Fibroblast of pulmonary artery (primary cell): Measurements from ENCODE around the gene ZNF415.

Source experiments
- DNase-seq: peaks from one replicate; pipeline ENCODE4 v3.0.0-alpha.2; 2010; ENCODE audit warnings: low read depth
- H3K4me3 ChIP-seq: replicated peaks from 2 replicates; pipeline ENCODE4 v1.5.1; 2011; ENCODE audit warnings: low read depth, mild to moderate bottlenecking, control low read depth, low read length, moderate library complexity
- CTCF ChIP-seq: IDR thresholded peaks from 2 replicates; pipeline ENCODE4 v1.5.1; 2011; ENCODE audit warnings: mild to moderate bottlenecking, control low read depth, low read length, inconsistent platforms; ENCODE audit errors: missing control alignments

ZNF415 gene

GRCh38 chr19:53132141-53132991 lies at the start of gene ZNF415:
Gene ZNF415 (minus strand): TSS chr19:53132910. CDS start chr19:53122676, 10,234 bp downstream.
- peak within 1 kb of the TSS; percentile 47 for H3K4me3 ChIP-seq
- peak; percentile 57 for DNase-seq
- TF ChIP-seq CTCF = no peak

- no peak for DNase-seq
- H3K4me3 ChIP-seq = no peak overlapping the region
- TF ChIP-seq CTCF = no peak
Measured at GRCh38 chr19:53182202-53182601, 49.5 kb upstream of the ZNF415 start.

- no peak overlapping the region for H3K4me3 ChIP-seq
- no peak for DNase-seq
- TF ChIP-seq CTCF = no peak
Measured at GRCh38 chr19:53177986-53178385, 45.3 kb upstream of the ZNF415 start.

GRCh38 chr19:53172889-53173288 lies 40.2 kb upstream of the ZNF415 start:
- no peak overlapping the region for H3K4me3 ChIP-seq
- peak; percentile 25 for DNase-seq
- no peak for TF ChIP-seq CTCF

GRCh38 chr19:53165691-53166091 lies 33.0 kb upstream of the ZNF415 start:
- TF ChIP-seq CTCF = no peak
- H3K4me3 ChIP-seq = no peak overlapping the region
- no peak for DNase-seq

- H3K4me3 ChIP-seq = no peak overlapping the region
- TF ChIP-seq CTCF = no peak
- DNase-seq = no peak
Measured at GRCh38 chr19:53161123-53161522, 28.4 kb upstream of the ZNF415 start.

- no peak overlapping the region for H3K4me3 ChIP-seq
- no peak for TF ChIP-seq CTCF
- DNase-seq = no peak
Measured at GRCh38 chr19:53160350-53160749, 27.6 kb upstream of the ZNF415 start.
